ENCODE measurements around the gene GSX2. TPM values are rescaled to one million over a fixed set of nuclear protein-coding genes. Genes with fewer than 3 reads are reported as not detected.

GSX2 gene
- total RNA-seq, 1 experiment from 2014 or later: not detected

DNA sequence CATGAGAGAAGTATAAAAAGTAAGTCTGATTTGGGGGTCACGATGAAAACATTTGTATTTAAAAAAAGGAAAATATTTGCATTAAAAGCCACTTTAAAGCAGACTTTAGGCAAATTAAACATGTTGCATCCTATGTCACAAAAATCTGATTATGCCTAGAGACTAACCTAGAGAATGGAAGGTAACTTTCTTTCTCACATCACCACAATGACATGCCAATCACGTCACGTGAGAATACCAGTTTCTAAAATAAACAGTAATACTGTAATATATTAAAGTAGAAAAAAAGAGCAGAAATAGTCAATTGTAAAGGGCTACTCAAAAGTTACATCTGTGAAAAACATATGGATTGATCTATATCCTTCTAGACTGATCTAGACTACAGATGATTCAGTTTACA lies 38.9 kb upstream of the GSX2 start:
- H3K4me1 ChIP-seq (ENCODE audit: control insufficient read depth in 1 of 2, insufficient read depth in 2 of 2, low read length in 2 of 2): peaks cover 5 to 18% of the 10 kb centered on the region in 2 experiments
- no peak for DNase-seq (ENCODE audit: low read depth, low spot score)
- H3K4me2 ChIP-seq (ENCODE audit: low read length): no peak overlapping the region
- peaks cover 81% of the 10 kb centered on the region for H3K79me2 ChIP-seq (ENCODE audit: insufficient read depth, low read length)
- ChIA-PET RAD21 (ENCODE audit: low non-redundant PET in 1 of 2, low total read pairs in 2 of 2, uncharacterized antibody in 2 of 2, unreplicated experiment in 2 of 2) (no interaction called here), POLR2A (no interaction called here), CTCF (no interaction called here)
- H3K9ac ChIP-seq (ENCODE audit: low read length): no peak overlapping the region
- H3K36me3 ChIP-seq (ENCODE audit: control insufficient read depth in 1 of 2, insufficient read depth in 2 of 2, low read length in 2 of 2): no peaks in the 10 kb centered on the region
- no peak overlapping the region for H3K4me3 ChIP-seq (replicated peaks in 1 of 2; ENCODE audit: low read depth in 1 of 2, low read length in 2 of 2)
- H2AFZ ChIP-seq (ENCODE audit: low read depth, low read length, poor library complexity, severe bottlenecking): no peak overlapping the region
- intact Hi-C loops (cut with micrococcal nuclease): no loop called here
- H3K9me3 ChIP-seq (ENCODE audit: control insufficient read depth in 1 of 2, insufficient read depth in 1 of 2, low read depth in 1 of 2, low read length in 2 of 2): no peaks in the 10 kb centered on the region
- BruUV-seq (replicated peaks): no TSS peak
- 0 out of 2 replicates have a peak, but pooled peaks cover 4% of the 10 kb centered on the region for H4K20me1 ChIP-seq (ENCODE audit: insufficient read depth)
- H3K9me2 ChIP-seq (ENCODE audit: insufficient read depth): no peaks in the 10 kb centered on the region
- TF ChIP-seq, protein P1, sequence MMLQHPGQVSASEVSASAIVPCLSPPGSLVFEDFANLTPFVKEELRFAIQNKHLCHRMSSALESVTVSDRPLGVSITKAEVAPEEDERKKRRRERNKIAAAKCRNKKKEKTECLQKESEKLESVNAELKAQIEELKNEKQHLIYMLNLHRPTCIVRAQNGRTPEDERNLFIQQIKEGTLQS (IDR thresholded peaks at IDR 0.05): no peak
- TF ChIP-seq RAD21 (IDR thresholded peaks at IDR 0.05; ENCODE audit: low read depth): no peak
- TF ChIP-seq CBX3 (IDR thresholded peaks at IDR 0.05; ENCODE audit: low read depth): no peak
- TF ChIP-seq CEBPB (IDR thresholded peaks at IDR 0.05; ENCODE audit: low read depth): no peak
- no peak for ATAC-seq
- no peak overlapping the region for H3K27ac ChIP-seq (ENCODE audit: low read depth, low read length)
- H3K27me3 ChIP-seq (ENCODE audit: insufficient read depth, low read length): no peaks in the 10 kb centered on the region

DNA sequence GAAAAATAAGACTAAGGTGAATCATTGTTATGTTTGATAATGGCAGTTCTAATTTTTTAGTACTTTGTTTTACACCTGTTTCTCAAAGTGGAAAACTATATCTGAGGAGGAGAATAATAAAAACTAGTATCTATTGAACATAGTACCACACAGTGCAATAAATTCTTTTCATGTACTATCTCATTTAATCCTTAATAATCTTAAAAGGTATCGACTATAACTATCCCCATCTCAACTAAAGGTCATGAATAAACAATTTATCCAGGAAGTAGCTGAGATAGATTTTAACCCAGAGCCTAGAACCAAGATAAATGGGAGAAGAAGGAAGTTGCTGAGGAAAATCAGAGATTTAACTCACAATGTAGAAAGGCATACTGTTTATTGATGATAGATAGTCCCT lies 38.1 kb upstream of the GSX2 start:
- intact Hi-C loops (cut with micrococcal nuclease): no loop called here
- H3K9me3 ChIP-seq (ENCODE audit: control insufficient read depth in 1 of 2, insufficient read depth in 1 of 2, low read depth in 1 of 2, low read length in 2 of 2): no peaks in the 10 kb centered on the region
- H3K27me3 ChIP-seq (ENCODE audit: insufficient read depth, low read length): no peaks in the 10 kb centered on the region
- no peak overlapping the region for H3K27ac ChIP-seq (ENCODE audit: low read depth, low read length)
- TF ChIP-seq JUND (IDR thresholded peaks at IDR 0.05): no peak
- no peak for TF ChIP-seq ZNF274 (IDR thresholded peaks at IDR 0.05; ENCODE audit: low read depth, low read length)
- TF ChIP-seq, protein P2, sequence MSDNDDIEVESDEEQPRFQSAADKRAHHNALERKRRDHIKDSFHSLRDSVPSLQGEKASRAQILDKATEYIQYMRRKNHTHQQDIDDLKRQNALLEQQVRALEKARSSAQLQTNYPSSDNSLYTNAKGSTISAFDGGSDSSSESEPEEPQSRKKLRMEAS (IDR thresholded peaks at IDR 0.05): no peak
- TF ChIP-seq, protein P3, sequence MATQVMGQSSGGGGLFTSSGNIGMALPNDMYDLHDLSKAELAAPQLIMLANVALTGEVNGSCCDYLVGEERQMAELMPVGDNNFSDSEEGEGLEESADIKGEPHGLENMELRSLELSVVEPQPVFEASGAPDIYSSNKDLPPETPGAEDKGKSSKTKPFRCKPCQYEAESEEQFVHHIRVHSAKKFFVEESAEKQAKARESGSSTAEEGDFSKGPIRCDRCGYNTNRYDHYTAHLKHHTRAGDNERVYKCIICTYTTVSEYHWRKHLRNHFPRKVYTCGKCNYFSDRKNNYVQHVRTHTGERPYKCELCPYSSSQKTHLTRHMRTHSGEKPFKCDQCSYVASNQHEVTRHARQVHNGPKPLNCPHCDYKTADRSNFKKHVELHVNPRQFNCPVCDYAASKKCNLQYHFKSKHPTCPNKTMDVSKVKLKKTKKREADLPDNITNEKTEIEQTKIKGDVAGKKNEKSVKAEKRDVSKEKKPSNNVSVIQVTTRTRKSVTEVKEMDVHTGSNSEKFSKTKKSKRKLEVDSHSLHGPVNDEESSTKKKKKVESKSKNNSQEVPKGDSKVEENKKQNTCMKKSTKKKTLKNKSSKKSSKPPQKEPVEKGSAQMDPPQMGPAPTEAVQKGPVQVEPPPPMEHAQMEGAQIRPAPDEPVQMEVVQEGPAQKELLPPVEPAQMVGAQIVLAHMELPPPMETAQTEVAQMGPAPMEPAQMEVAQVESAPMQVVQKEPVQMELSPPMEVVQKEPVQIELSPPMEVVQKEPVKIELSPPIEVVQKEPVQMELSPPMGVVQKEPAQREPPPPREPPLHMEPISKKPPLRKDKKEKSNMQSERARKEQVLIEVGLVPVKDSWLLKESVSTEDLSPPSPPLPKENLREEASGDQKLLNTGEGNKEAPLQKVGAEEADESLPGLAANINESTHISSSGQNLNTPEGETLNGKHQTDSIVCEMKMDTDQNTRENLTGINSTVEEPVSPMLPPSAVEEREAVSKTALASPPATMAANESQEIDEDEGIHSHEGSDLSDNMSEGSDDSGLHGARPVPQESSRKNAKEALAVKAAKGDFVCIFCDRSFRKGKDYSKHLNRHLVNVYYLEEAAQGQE (IDR thresholded peaks at IDR 0.05; ENCODE audit: low read depth): no peak
- no peak for TF ChIP-seq EZH2 (IDR thresholded peaks at IDR 0.05)
- no peak for TF ChIP-seq YY1 (IDR thresholded peaks at IDR 0.05; ENCODE audit: extremely low read depth, insufficient replicate concordance, low read depth, low read length)
- no peak for TF ChIP-seq POLR2A (IDR thresholded peaks at IDR 0.05; ENCODE audit: borderline replicate concordance, extremely low read depth, insufficient read depth, insufficient read length)
- TF ChIP-seq CEBPB (IDR thresholded peaks at IDR 0.05; ENCODE audit: low read depth): no peak
- no peak for TF ChIP-seq CBX3 (IDR thresholded peaks at IDR 0.05; ENCODE audit: low read depth)
- TF ChIP-seq FOSL1 (IDR thresholded peaks at IDR 0.05; ENCODE audit: low read depth): no peak
- H2AFZ ChIP-seq (ENCODE audit: low read depth, low read length, poor library complexity, severe bottlenecking): no peak overlapping the region
- ChIA-PET RAD21 (ENCODE audit: low non-redundant PET in 1 of 2, low total read pairs in 2 of 2, uncharacterized antibody in 2 of 2, unreplicated experiment in 2 of 2) (no interaction called here), POLR2A (no interaction called here), CTCF (no interaction called here)
- ATAC-seq (no peak), DNase-seq (ENCODE audit: low read depth, low spot score) (no peak)
- no peak overlapping the region for H3K4me2 ChIP-seq (ENCODE audit: low read length)
- H3K79me2 ChIP-seq (ENCODE audit: insufficient read depth, low read length): peaks cover 73% of the 10 kb centered on the region
- H3K4me1 ChIP-seq (ENCODE audit: control insufficient read depth in 1 of 2, insufficient read depth in 2 of 2, low read length in 2 of 2): peaks cover 8 to 24% of the 10 kb centered on the region in 2 experiments
- no TSS peak for BruUV-seq (replicated peaks)
- no peak overlapping the region for H3K9ac ChIP-seq (ENCODE audit: low read length)
- no peaks in the 10 kb centered on the region for H3K36me3 ChIP-seq (ENCODE audit: control insufficient read depth in 1 of 2, insufficient read depth in 2 of 2, low read length in 2 of 2)
- no peak overlapping the region for H3K4me3 ChIP-seq (replicated peaks in 1 of 2; ENCODE audit: low read depth in 1 of 2, low read length in 2 of 2)
- H3K9me2 ChIP-seq (ENCODE audit: insufficient read depth): no peaks in the 10 kb centered on the region
- 0 out of 2 replicates have a peak, but pooled peaks cover 4% of the 10 kb centered on the region for H4K20me1 ChIP-seq (ENCODE audit: insufficient read depth)

All from HCT116 (cell line).